Muscle of leg (tissue), 11 donors: ENCODE data around the gene SOSTDC1. TPM values are rescaled to one million over a fixed set of nuclear protein-coding genes. Genes with fewer than 3 reads are reported as not detected.
A peak's percentile ranks its signal among the peaks of the same experiment; 100 is the strongest.
"Not testable (repeated sequence)": the region's sequence is repeated elsewhere in the genome, so short reads cannot be mapped to it uniquely, and the experiment has no call there.

Experiments
- DNase-seq: peaks from one replicate; pipeline ENCODE4 v3.0.0; 2013
- H3K27ac ChIP-seq: one replicate; pipeline ENCODE4 v1.5.1; 2013; ENCODE audit warnings: mild to moderate bottlenecking, low read length, control low read depth
- H3K27me3 ChIP-seq: one replicate; pipeline ENCODE4 v1.6.1; 2013; ENCODE audit warnings: low read length; ENCODE audit not compliant: control insufficient read depth, insufficient read depth
- H3K36me3 ChIP-seq: one replicate; pipeline ENCODE4 v1.6.1; 2013; ENCODE audit warnings: low read length; ENCODE audit not compliant: control insufficient read depth, insufficient read depth
- H3K4me1 ChIP-seq: one replicate; pipeline ENCODE4 v1.6.1; 2013; ENCODE audit warnings: low read length; ENCODE audit not compliant: control insufficient read depth, insufficient read depth
- H3K4me3 ChIP-seq: one replicate; pipeline ENCODE4 v1.5.1; 2013; ENCODE audit warnings: low read length, control low read depth
- H3K9me3 ChIP-seq: replicated peaks from 2 replicates; pipeline ENCODE4 v1.6.1; 2013; ENCODE audit warnings: low read depth, low read length; ENCODE audit not compliant: control insufficient read depth
- WGBS: methylation state at CpG from one replicate; pipeline ENCODE4 v1.1.5; 2013; ENCODE audit warnings: missing lambda C conversion rate; ENCODE audit not compliant: insufficient coverage; 5-methylcytosine and 5-hydroxymethylcytosine counted together
- polyA plus RNA-seq, 8 donors: library from polyadenylated mRNA; unstranded; fragments of 120-200 nt; gene quantifications; one replicate each; pipeline versions ENCODE4 v1.2.1 to v1.2.3, GENCODE V29; 2013; ENCODE audit warnings: inconsistent platforms in 1 of 8, low replicate concordance in 1 of 8; ENCODE audit not compliant: insufficient read length in 8 of 8, insufficient read depth in 1 of 8
- total RNA-seq: library from RNA; stranded (reverse); fragments of 120-200 nt; gene quantifications from one replicate; pipeline ENCODE4 v1.2.4, GENCODE V29; 2013

Gene SOSTDC1
- total and polyA plus RNA-seq, 9 donors, result 6.7 to 35.8 (median 12.9) TPM

GRCh38 chr7:16463949-16464715 lies 1.4 kb downstream of the SOSTDC1 start:
- Histone ChIP-seq H3K27me3 (no peaks in the 10 kb centered on the region), H3K36me3 (no peaks in the 10 kb centered on the region), H3K9me3 (no peaks in the 10 kb centered on the region), H3K4me3 (peak overlapping the region; percentile 29), H3K4me1 (peaks cover 3% of the 10 kb centered on the region), H3K27ac (peak overlapping the region; percentile 47)
- WGBS, result 7% methylated on average over 4 of the region's 10 CpGs
- DNase-seq, result peak; percentile 51

DNA sequence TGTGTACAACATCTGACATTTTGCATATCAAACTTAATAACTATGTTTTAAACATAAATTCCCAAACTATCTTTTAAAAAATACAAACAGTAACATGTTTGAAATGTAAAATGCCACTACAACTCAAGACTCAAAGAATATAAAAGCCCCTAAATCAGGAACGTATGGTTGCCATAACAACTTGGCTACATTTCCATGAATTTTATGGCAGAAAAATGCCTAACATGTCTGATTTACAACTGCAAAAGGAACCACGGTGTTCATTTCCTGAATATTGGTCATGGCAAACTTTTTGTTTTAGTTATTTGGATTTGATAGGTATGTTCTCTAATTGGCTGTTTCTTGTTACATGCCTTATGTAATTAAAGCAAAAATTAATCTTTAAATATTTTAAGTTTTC lies 2.0 kb downstream of the SOSTDC1 start:
- Histone ChIP-seq H3K9me3 (no peaks in the 10 kb centered on the region), H3K27me3 (no peaks in the 10 kb centered on the region), H3K36me3 (no peaks in the 10 kb centered on the region), H3K4me3 (peak overlapping the region; percentile 29), H3K27ac (peak overlapping the region; percentile 21), H3K4me1 (peaks cover 3% of the 10 kb centered on the region)
- no CpG with 5 or more reads among the region's 2 CpGs for WGBS
- DNase-seq, result peak; percentile 72

DNA sequence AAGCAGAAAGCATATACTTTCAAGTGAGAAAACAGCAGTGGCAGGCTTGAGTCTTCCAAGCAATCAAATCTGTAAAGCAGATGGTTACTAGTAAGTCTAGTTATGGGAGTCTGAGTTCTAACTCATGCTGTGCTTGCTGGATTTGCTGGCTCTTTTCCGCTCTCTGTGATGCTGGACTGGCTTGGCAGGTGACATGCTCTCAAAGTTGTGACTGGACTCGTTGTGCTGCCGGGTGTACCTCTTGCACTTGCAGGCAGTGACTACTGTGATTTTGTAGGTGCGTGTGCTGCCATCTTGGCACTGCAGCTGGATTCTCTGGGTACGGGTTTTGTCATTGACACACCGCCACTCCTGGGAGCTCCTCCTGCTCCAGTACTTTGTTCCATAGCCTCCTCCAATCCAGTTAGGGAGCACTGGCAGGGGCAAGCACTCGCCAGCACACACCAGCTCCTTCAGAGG lies 3.1 kb downstream of the SOSTDC1 start:
- peak; percentile 86 for DNase-seq
- WGBS, result 58% methylated on average over 7 of the region's 7 CpGs
- no peaks in the 10 kb centered on the region for H3K9me3 ChIP-seq
- peak overlapping the region; percentile 22 for H3K27ac ChIP-seq
- H3K4me3 ChIP-seq, result no peak overlapping the region
- H3K36me3 ChIP-seq, result no peaks in the 10 kb centered on the region
- H3K4me1 ChIP-seq, result peaks cover 3% of the 10 kb centered on the region
- H3K27me3 ChIP-seq, result no peaks in the 10 kb centered on the region

DNA sequence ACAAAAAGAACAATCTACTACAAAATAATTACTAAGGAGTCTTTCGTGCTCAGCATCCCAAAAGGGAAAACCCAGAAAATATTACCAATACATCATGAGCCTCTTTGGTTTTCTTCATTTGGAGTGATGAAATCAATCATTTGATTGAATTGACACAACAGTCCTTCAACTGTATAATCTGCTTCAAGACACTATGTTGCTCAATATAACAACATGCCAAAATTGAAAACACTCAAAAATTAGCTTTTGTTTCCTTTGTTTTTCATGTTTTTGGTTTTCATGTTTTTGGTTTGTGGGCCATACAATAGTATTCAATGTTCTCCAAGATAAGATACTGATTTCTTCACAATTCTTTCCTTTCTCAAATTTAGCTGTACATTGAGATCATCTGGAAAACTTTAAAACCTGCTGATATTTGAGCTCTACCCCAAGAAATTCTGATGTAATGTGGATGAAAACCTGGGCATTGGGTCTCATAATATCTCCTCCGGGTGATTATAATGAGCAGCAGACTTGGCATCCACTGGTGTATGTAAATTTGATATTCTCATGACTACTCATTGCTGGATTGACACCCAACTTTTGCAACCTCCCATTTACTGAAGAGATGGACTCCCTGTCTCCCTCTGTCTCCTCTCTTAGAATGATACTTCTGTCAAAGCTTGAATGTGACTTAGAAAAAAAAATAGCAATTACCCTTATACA lies 4.6 kb downstream of the SOSTDC1 start:
- no CpG with 5 or more reads among the region's 2 CpGs for WGBS
- peak; percentile 15 for DNase-seq
- Histone ChIP-seq H3K27me3 (no peaks in the 10 kb centered on the region), H3K27ac (no peak overlapping the region), H3K4me1 (peaks cover 3% of the 10 kb centered on the region), H3K4me3 (no peak overlapping the region), H3K36me3 (no peaks in the 10 kb centered on the region), H3K9me3 (no peaks in the 10 kb centered on the region)

DNA sequence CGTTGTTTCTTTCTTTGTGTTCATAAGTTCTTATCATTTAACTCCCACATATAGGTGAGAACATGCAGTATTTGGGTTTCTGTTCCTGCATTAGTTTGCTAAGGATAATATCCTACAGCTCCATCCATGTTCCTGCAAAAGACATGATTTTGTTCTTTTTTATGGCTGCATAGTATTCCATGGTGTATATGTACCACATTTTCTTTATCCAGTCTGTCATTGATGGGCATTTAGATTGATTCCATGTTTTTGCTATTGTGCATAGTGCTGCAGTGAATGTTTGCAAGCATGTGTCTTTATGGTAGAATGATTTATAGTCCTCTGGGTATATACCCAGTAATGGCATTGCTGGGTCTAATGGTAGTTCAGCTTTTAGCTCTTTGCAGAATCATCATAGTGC lies 9.2 kb downstream of the SOSTDC1 start:
- not testable (repeated sequence) for H3K36me3 ChIP-seq, H3K9me3 ChIP-seq, DNase-seq, H3K4me1 ChIP-seq, H3K27me3 ChIP-seq, H3K4me3 ChIP-seq, H3K27ac ChIP-seq
- no CpG with 5 or more reads among the region's 1 CpG for WGBS

GRCh38 chr7:16455591-16455990 lies 9.9 kb downstream of the SOSTDC1 start:
- no peaks in the 10 kb centered on the region for H3K27me3 ChIP-seq
- H3K36me3 ChIP-seq, result no peaks in the 10 kb centered on the region
- H3K4me3 ChIP-seq, result no peak overlapping the region
- no peak for DNase-seq
- H3K27ac ChIP-seq, result no peak overlapping the region
- H3K9me3 ChIP-seq, result no peaks in the 10 kb centered on the region
- no peaks in the 10 kb centered on the region for H3K4me1 ChIP-seq
- no CpG with 5 or more reads among the region's 1 CpG for WGBS

- H3K36me3 ChIP-seq, result no peaks in the 10 kb centered on the region
- 83% methylated on average over 2 of the region's 6 CpGs for WGBS
- no peaks in the 10 kb centered on the region for H3K4me1 ChIP-seq
- no peaks in the 10 kb centered on the region for H3K9me3 ChIP-seq
- no peaks in the 10 kb centered on the region for H3K27me3 ChIP-seq
- H3K4me3 ChIP-seq, result no peak overlapping the region
- DNase-seq, result peak; percentile 24
- H3K27ac ChIP-seq, result no peak overlapping the region
These were observed 15.2 kb downstream of the SOSTDC1 start for GRCh38 chr7:16450366-16450765.

DNA sequence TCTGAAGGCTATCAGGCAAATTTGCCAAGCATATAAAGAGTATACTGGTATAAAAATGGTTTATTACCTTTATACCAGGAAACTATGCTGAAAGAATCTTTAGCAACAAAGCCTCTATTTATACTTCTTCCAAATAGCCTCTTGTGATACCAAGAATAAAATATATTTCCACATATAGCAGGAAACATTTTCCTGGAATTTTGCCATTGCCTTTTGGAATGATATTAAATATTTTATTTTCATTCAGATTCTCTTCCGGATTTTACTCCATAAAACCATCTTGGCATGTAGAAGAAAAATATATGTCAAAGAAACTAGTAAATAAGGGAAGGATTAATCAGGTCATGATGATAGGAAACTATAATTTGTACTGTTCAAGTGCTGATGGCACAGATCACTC lies 17.7 kb downstream of the SOSTDC1 start:
- H3K27me3 ChIP-seq, result no peaks in the 10 kb centered on the region
- DNase-seq, result peak; percentile 33
- no peak overlapping the region for H3K27ac ChIP-seq
- no CpG with 5 or more reads among the region's 1 CpG for WGBS
- no peaks in the 10 kb centered on the region for H3K9me3 ChIP-seq
- H3K4me1 ChIP-seq, result no peaks in the 10 kb centered on the region
- H3K36me3 ChIP-seq, result no peaks in the 10 kb centered on the region
- H3K4me3 ChIP-seq, result no peak overlapping the region

DNA sequence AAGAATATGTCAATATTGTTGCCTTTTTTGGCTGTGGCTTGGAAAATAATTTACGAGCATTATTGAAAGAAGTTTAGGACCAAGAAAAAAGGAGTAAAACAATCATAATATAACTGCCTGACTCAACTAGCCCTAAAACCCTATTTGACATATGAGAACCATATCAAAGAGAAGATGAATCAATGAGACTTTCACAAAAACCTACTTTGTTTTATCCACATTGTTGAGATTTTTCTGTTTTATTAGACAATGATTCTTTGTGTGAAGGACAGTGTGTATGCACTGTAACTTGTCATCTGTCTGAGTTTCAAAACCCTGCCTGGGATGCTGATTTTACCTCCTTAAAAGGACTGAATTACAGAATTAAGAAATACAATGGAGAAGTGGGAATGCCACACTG lies 19.0 kb downstream of the SOSTDC1 start:
- no peaks in the 10 kb centered on the region for H3K27me3 ChIP-seq
- DNase-seq, result no peak
- no peak overlapping the region for H3K4me3 ChIP-seq
- H3K9me3 ChIP-seq, result no peaks in the 10 kb centered on the region
- no peaks in the 10 kb centered on the region for H3K36me3 ChIP-seq
- H3K27ac ChIP-seq, result no peak overlapping the region
- H3K4me1 ChIP-seq, result no peaks in the 10 kb centered on the region
- no CpG with 5 or more reads among the region's 1 CpG for WGBS

DNA sequence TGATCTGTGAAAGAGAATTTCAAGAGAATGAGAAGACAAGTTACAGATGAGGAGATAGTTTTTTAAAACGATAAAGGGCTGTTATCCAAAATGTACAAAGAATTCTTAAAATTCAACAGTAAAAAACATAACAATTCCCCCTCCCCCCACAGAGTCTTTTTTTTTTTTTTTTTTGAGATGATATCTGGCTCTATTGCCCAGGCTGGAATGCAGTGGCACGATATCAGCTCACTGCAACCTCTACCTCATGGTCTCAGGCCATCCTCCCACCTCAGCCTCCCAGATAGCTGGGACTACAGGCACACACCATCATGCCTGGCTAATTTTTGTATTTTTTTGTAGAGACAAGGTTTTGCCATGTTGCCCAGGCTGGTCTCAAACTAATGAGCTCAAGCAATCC lies 21.7 kb downstream of the SOSTDC1 start:
- H3K27me3 ChIP-seq, H3K36me3 ChIP-seq, H3K4me3 ChIP-seq, H3K27ac ChIP-seq, H3K4me1 ChIP-seq, H3K9me3 ChIP-seq, DNase-seq: not testable (repeated sequence)
- WGBS, result no CpG with 5 or more reads among the region's 2 CpGs
